Gastroesophageal sphincter (tissue), 3 donors: ENCODE measurements around the gene CCDC32.

Experiments used
- CTCF ChIP-seq, 4 experiments: fragments of 200-600 bp in 2 of 4; fragments of 450-650 bp in 2 of 4; sonication (generic) in 1 of 4; IDR thresholded peaks; one replicate each; pipeline ENCODE4 v1.5.1; 2017 to 2019; ENCODE audit warnings: antibody characterized with exemption in 4 of 4, mild to moderate bottlenecking in 2 of 4, moderate library complexity in 2 of 4
- POLR2A ChIP-seq, 2 donors: fragments of 450-650 bp; IDR thresholded peaks; one replicate each; pipeline ENCODE4 v1.6.1; 2017; ENCODE audit warnings: antibody characterized with exemption in 2 of 2, mild to moderate bottlenecking in 2 of 2, moderate library complexity in 1 of 2

GRCh38 chr15:40600956-40601355, 36.1 kb upstream of the CCDC32 start:
- TF ChIP-seq CTCF (IDR thresholded peaks at IDR 0.05) = no peak
- no peak for TF ChIP-seq POLR2A (IDR thresholded peaks at IDR 0.05)
